HT-29 (cell line): ENCODE results near the gene BIRC5. TPM values are rescaled to one million over a fixed set of nuclear protein-coding genes. Genes with fewer than 3 reads are reported as not detected.

ENCODE experiments used
- DNase-seq: peaks from one replicate; pipeline ENCODE4 v3.0.0-alpha.2; 2015; ENCODE audit warnings: low spot score
- total RNA-seq: library from RNA; depleted of rRNA; stranded (reverse); fragments of >200 nt; shearing (Covaris generic); gene quantifications from 2 replicates; pipeline ENCODE4 v1.2.3, GENCODE V29; 2014

Gene BIRC5
- total RNA-seq, 1 experiment from 2014 or later = 114 TPM

DNA sequence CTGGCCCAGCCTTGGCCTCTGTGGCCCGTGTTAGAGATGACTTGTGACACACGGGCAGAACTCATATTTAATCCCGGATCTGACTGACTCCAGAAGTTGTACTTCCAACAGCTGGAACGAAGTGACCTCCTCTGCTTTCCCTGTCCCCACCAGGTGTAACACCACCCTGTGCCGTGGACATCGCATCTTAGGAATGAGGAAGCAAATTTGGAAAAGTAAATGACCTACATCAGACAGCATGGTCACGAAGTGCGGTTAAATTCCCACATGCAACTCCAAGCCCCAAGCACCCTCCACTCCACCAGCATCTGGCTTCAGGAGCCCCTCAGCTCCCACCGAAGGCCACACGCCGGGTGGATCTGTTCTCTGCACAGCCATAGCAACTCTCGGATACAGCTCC lies 30.1 kb upstream of the BIRC5 start:
- DNase-seq = no peak

DNA sequence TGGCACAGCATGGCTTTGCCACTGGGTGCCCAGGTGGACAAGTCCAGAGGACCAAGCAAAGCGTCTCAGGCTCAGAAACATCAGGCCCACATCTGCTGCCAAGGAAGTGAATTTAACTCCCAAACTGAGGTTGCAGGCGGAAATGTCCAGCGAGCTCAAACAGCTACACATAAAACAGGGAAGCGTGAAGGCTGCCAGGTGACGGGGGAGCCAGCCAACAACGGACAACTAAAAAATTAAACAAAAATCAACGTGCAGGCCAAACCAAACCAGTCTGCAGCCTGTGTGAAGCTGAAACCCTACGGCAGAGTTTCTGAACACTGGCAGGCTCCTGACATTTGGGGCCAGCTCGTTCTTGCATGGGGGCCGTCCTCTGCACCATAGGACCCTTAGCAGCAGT lies 29.7 kb upstream of the BIRC5 start:
- DNase-seq = no peak

DNA sequence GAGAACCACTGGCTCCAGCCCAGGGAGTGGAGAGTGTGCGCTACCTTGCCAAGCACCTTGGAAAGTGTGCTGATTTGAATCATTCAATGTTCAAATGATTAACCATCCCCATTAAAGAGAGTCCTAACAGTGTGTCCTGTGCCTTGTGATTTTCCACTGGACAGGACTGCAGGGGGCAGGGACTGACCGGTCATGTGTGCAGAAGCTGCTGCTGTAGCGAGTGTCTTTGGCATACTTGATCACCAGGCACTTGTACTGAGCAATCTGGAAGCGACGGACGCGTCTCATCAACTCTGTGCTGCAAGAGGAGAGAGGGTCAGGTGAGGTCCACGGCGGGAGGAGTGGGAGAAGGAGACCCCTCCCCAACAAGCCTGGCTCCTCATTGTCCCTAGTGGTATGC lies 29.2 kb upstream of the BIRC5 start:
- no peak for DNase-seq

DNA sequence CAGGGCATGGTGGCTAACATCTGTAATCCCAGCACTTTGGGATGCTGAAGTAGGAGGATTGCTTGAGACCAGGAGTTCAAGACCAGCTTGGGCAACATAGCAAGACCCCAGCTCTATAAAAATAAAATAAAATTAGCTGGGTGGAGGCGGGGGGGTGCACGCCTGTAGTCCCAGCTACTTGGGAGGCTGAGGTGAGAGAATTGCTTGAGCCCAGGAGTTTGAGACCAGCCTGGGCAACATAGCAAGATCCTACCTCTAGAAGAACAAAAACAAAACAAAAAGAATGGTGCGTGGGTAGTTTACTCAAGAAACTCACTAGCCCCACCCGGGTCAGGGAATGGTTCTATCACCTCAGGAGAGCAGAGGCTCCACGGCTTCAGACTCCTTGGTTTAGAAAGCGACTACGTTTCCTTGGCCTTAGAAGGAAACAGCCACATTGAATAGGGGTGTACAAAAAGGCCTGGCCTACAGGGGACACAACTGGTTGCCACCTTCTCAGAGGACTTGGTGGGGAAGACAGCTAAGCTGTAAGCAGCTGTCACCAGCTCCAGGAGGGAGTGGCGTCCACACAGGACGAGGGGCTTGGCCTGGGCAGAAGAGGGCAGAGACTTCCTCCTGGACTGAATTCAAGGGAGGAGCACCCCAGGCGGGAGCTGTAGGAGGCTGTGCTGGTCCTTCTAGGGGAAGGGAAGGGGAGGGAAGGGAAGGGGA lies 27.9 kb upstream of the BIRC5 start:
- DNase-seq = peak; percentile 68

DNA sequence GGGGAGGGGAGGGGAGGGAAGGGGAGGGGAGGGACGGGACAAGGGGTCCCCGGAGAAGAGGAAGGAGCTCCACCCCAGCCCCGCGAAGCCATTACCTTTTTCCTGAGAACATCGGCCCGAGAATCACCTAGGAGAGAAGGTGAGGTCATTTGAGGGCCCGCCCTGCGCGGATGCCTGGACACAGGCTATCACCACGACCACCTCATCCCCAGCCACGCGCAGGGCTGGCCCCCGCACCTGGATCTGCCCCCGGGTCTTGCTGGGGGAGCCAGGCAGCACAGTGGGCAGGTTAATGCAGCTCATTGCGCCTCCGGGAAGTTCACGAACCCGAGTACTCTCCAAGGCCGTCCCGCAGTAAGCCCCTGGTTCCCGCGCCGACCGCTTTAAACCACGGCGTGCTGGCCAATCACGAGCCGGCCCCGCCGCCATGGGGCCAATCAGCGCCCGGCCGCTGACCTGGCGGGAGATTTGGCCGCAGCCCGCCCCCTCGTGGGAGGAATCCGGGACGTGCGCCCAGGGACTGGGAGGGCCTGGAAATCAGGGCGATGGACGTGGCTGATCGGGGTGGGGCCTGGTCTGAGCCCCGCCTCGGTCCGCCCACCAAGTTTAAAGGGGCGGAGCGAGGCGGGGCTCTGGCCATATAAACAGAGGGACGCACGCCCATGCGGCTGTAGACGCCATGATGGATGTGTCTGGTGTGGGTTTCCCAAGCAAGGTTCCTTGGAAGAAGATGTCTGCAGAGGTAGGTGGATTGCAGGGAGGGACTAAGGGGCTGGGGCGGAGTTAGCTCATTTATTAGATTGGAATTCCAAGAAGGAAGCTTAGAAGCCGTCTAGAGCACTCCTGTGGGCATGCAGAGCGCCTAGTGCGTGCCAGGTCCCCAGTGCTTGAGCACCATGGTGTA lies 27.1 kb upstream of the BIRC5 start, which contains the start of the genes AFMID and TK1:
AFMID (plus strand) TSS at position 671 of the 904 bp plus-strand sequence; CDS start at position 680, 9 bp downstream.
TK1 (minus strand) TSS at position 361 of the 904 bp plus-strand sequence; CDS start at position 303, 58 bp downstream.
- peak; percentile 99 for DNase-seq

DNA sequence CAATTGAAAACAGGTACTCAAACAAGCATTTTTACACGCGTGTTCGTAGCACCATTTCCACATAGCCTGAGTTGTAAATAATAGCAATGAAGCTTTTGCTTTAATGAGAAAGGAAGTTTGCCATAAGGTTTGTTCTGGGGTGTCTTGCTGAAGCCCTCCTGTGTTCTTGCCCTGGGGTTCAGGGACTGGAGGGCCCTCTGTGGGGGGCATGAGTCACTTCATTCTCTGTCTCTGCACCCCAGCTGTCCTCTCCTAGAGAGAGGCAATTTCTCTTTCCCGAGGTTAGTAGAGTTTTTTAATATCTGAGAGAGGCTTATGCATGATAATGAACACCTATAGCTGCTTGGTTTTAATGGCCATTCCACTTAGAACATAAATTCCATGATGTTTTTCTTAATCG lies 17.3 kb upstream of the BIRC5 start:
- no peak for DNase-seq

DNA sequence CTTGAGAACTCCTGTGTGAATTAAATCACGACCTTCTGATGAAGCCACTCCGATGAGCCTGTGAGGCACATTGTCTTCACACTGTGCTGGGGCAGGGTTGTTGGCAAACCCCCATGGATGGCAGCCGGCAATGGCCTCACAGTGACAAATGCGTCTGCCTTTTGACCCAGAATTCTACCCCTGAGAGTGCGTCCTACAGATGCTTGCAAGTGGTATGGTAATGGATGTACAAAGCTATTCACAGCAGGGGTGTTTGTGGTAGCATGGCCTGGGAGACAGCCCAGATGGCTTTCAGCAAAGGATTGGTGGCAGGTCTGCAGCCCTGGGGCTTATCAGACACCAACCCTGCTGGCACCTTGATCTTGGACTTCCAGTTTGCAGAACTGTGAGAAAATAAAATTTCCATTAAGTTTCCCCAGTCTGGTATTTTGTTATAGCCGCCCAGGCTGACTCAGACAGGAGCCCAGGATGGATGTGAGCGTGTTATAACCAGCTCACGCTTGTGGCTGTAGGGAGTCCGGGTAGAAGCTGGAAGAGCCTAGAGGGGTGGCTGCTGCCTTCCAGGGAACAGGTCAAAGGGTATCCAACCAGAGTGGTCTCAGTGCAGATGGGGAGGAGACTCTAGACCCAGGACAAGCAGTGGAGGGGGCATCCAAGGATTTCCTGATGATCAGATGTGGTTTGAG lies 16.8 kb upstream of the BIRC5 start:
- DNase-seq = no peak

DNA sequence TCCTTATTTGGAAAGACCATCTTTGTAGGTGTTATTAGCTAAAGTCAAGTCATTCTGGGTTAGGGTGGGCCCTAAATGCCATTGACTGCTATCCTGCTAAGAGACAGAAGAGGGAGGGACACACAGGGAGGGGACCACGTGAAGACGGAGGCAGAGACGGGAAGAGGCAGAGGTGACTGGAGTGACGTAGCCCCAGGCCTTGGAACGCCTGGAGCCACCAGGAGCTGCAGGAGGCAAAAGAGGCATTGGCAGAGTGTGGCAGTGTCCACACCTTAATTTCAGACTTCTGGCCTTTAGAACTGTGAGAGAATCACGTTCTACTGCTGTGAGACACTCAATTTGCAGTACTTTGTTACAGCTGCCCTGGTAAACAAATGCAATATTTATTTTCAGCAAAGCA lies 13.6 kb upstream of the BIRC5 start:
- DNase-seq = no peak

DNA sequence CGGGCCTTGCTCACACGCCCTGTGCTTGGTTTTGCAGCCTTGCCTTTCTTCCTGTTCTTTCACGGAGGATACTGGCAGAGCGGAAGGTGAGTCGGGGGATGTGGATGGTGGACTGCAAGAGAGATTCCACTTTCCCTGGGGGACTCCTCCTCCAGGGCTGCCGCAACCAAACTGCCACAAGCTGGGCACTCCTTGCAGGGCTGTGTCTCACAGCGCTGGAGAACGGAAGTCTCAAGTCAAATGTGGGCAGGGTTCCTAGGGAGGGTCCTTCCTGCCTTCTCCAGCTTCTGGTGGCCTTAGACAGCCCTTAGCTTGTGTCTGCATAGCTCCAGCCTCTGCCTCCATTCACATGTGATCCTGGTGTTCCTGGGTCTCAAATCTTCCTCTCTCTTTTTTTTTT lies 11.4 kb upstream of the BIRC5 start:
- no peak for DNase-seq

DNA sequence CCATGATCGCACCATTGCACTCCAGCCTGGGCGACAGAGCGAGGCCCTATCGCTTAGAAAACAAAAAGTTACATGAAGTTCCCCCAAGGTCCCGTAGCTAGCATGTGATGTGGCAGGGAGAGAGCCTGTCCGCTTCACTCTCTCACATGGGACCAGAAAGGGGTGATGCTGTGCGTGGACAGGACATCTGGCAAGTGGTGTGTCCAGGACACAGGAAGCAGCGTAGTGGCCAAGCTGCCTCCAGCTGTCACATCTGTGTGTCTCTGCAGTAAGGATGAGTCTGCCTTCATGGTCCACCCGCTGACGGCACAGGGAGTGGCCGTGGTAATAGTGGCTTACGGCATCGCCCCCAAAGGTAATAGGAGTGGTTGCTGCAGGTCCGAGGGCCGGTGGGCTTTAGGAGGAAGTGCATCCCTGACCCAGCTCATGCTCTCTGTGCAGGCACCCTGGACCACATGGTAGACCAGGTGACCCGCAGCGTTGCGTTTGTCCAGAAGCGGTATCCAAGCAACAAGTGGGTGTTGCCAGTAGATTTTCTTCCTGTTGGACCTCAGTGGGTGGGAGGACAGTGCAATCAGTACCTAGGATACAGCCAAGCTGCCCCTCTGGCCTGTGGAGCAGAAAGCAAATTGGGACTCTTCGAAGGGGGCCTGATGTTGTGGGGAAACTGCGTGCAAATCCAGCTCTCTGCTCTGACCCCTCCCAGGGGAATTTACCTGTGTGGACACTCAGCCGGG lies 9.5 kb upstream of the BIRC5 start:
- DNase-seq = no peak

DNA sequence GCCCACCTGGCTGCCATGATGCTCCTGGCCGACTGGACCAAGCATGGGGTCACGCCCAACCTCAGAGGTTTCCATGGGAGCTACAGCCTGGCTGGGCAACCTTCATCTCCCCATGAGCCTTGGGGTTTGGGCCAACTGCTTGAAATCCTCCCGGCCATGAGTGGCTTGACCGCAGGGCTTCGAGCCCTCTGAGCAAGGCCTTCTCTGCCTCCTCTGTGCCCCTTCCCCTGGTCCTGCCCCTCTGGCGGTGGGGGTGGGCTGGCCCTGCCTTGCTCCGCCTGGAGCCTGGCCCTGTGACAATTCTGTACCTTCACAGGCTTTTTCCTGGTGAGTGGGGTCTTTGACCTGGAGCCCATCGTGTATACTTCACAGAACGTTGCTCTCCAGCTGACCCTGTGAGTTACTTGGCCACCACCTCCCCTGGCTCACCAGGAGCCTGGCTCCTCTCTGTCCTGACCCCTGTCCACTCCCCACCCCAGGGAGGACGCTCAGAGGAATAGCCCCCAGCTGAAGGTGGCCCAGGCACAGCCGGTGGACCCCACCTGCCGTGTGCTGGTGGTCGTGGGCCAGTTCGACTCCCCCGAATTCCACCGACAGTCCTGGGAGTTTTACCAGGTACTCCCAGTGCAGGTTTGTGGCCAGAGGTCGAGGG lies 8.8 kb upstream of the BIRC5 start:
- DNase-seq = no peak

DNA sequence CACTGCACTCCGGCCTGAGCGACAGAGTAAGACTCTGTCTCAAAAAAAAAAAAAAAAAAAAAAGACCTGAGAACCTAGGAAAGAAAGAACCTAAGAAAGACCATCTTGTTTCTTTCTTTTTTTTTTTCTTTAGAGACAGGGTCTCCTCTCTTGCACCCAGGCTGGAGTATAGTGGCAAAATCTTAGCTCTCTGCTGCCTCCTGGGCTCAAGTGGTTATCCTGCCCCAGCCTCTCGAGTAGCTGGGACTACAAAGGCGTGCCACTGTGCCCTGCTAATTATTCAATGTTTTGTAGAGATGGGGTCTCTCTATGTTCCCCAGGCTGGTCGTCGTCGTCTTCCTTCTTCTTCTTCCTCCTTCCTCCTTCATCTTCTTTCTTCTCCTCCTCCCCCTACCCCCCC lies 7.8 kb upstream of the BIRC5 start:
- DNase-seq = no peak

DNA sequence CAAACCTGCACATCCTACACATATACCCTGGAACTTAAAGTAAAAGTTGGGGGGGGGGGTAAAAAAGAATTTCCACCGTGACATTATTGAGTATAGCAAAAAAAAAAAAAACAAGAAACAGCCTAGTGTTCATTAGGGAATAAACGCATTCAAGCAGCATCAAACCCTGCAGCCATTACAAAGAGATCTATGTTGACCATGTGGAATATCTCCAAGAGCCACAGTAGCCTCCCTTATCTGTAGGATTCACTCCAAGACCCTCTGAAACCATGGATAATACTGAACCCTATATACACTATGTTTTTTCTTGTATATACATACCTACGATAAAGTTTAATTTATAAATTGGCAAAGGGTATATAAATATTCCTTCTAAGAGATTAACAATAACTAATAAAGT lies 5.6 kb upstream of the BIRC5 start:
- no peak for DNase-seq

DNA sequence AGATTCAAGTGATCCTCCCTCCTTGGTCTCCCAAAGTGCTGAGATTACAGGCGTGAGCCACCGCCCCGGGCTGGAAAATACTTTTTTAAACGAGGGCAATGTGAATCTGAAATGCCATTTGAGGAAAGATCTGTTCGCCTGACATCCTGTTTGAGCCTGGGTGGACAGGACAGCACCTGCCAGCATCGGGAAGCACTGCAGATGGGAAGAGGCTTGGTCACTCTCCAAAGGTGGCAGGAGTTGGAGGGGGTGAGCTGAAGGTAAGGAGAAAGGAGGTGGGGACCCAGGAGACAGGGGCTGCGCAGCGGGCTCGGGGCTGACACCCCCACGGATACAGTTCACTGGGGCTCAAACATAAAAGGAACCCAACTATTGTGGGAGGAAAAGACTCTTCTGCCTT lies 3.9 kb upstream of the BIRC5 start:
- DNase-seq = no peak

DNA sequence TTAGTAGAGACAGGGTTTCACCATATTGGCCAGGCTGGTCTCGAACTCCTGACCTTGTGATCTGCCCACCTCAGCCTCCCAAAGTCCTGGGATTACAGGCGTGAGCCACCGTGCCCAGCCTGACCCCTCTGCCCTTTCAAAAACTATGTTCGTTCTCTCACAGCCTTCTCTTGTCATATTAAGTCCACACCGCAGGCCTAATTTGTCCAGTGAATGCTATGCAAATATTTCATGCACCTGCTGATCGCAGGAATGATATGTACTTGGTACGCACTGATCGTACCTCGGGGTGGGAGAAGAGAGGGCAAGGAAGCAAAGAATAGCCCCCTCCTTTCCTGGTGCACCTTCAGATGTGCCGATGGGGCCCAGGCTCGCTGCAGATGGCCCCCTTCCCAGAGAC lies 3.0 kb upstream of the BIRC5 start:
- no peak for DNase-seq

DNA sequence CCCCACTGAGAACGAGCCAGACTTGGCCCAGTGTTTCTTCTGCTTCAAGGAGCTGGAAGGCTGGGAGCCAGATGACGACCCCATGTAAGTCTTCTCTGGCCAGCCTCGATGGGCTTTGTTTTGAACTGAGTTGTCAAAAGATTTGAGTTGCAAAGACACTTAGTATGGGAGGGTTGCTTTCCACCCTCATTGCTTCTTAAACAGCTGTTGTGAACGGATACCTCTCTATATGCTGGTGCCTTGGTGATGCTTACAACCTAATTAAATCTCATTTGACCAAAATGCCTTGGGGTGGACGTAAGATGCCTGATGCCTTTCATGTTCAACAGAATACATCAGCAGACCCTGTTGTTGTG lies 631 bp downstream of the BIRC5 start:
- peak; percentile 16 for DNase-seq

DNA sequence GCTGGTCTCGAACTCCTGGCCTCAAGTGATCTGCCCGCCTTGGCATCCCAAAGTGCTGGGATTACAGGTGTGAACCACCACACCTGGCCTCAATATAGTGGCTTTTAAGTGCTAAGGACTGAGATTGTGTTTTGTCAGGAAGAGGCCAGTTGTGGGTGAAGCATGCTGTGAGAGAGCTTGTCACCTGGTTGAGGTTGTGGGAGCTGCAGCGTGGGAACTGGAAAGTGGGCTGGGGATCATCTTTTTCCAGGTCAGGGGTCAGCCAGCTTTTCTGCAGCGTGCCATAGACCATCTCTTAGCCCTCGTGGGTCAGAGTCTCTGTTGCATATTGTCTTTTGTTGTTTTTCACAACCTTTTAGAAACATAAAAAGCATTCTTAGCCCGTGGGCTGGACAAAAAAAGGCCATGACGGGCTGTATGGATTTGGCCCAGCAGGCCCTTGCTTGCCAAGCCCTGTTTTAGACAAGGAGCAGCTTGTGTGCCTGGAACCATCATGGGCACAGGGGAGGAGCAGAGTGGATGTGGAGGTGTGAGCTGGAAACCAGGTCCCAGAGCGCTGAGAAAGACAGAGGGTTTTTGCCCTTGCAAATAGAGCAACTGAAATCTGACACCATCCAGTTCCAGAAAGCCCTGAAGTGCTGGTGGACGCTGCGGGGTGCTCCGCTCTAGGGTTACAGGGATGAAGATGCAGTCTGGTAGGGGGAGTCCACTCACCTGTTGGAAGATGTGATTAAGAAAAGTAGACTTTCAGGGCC lies 5.5 kb downstream of the BIRC5 start:
- no peak for DNase-seq

DNA sequence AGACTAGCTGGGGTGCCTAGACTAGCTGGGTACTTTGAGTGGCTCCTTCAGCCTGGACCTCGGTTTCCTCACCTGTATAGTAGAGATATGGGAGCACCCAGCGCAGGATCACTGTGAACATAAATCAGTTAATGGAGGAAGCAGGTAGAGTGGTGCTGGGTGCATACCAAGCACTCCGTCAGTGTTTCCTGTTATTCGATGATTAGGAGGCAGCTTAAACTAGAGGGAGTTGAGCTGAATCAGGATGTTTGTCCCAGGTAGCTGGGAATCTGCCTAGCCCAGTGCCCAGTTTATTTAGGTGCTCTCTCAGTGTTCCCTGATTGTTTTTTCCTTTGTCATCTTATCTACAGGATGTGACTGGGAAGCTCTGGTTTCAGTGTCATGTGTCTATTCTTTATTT lies 9.0 kb downstream of the BIRC5 start:
- no peak for DNase-seq

DNA sequence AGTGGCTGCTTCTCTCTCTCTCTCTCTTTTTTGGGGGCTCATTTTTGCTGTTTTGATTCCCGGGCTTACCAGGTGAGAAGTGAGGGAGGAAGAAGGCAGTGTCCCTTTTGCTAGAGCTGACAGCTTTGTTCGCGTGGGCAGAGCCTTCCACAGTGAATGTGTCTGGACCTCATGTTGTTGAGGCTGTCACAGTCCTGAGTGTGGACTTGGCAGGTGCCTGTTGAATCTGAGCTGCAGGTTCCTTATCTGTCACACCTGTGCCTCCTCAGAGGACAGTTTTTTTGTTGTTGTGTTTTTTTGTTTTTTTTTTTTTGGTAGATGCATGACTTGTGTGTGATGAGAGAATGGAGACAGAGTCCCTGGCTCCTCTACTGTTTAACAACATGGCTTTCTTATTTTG lies 9.7 kb downstream of the BIRC5 start:
- DNase-seq = no peak
